Lung microvascular endothelial cell (primary cell): ENCODE results near the gene SP3. TPM values are rescaled to one million over a fixed set of nuclear protein-coding genes. Genes with fewer than 3 reads are reported as not detected.

Experiments used
- DNase-seq, 2 donors: peaks; one replicate each; pipeline versions ENCODE4 v3.0.0 to v3.0.0-alpha.2; 2010; ENCODE audit warnings: low read depth in 2 of 2
- total RNA-seq: library from RNA; depleted of rRNA; stranded (reverse); fragments of >200 nt; gene quantifications from 2 replicates; pipeline ENCODE4 v1.2.1, GENCODE V29; 2014

The SP3 gene
- total RNA-seq = 51.6 and 70.6 TPM in 2 replicates

DNA sequence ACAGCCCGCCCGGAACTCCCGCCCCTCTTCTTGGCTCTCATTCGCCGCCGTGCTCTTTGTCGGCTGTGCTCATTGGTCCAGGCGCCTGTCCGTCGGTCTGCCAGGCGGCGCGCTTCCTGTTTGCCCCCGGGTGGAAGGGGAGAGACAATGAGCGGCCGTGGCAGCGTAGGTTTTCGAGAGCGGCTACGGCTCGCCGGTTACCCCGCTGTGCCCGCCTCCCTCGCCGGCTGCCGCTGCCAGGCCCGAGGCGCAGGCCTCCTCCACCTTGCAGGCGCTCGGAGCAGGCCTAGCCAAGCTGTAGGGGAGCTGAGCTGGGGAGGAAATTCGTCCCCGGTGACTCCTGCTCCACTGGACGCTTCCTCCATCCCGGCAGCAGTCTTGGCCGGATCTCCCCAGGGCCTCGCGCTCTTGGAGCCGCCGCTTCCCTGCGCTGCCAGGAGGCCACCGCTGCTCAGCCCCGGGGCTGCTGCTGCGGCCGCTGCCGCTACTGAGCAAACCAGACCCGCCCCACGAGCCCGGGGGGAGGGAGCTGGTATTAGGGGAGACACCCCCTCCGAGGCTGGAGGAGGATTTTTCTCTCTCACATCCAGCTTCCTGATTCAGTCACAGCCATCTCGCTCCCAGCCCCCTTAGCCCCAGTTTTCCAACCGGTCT is at the start of gene SP3:
Gene SP3 (minus strand): TSS at position 2 of the 654 bp plus-strand sequence. CDS start 202 bp downstream, outside the sequence.
- DNase-seq = peak; percentile 99

GRCh38 chr2:174014699-174015070 is 49.5 kb upstream of the SP3 start:
- DNase-seq = peak in 1 of 2 donors; percentile 14

- no peak for DNase-seq
These were observed 49.0 kb upstream of the SP3 start for GRCh38 chr2:174014011-174014698.

DNA sequence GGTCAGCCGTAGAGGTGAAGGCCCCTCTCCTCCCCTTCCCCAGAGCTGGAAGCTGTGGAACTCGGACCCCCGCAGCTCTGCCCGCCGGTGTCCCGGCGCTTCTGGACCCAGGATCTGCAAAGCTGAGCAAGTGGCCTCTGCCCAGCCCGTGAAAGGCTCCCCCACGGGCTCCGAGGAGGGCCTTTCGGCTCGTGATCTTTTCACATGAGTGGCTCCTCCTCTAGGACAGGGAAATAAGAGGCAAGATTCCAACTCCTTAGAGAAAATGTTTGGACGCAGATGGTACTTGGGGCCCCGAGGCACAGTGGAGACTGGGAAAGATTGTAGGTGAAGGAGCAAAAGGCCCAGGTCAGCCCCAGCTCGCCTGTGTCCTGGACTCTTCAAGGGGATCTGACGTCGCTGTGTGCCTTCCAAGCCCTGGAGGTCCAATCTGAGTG is 48.2 kb upstream of the SP3 start:
- DNase-seq = no peak

DNA sequence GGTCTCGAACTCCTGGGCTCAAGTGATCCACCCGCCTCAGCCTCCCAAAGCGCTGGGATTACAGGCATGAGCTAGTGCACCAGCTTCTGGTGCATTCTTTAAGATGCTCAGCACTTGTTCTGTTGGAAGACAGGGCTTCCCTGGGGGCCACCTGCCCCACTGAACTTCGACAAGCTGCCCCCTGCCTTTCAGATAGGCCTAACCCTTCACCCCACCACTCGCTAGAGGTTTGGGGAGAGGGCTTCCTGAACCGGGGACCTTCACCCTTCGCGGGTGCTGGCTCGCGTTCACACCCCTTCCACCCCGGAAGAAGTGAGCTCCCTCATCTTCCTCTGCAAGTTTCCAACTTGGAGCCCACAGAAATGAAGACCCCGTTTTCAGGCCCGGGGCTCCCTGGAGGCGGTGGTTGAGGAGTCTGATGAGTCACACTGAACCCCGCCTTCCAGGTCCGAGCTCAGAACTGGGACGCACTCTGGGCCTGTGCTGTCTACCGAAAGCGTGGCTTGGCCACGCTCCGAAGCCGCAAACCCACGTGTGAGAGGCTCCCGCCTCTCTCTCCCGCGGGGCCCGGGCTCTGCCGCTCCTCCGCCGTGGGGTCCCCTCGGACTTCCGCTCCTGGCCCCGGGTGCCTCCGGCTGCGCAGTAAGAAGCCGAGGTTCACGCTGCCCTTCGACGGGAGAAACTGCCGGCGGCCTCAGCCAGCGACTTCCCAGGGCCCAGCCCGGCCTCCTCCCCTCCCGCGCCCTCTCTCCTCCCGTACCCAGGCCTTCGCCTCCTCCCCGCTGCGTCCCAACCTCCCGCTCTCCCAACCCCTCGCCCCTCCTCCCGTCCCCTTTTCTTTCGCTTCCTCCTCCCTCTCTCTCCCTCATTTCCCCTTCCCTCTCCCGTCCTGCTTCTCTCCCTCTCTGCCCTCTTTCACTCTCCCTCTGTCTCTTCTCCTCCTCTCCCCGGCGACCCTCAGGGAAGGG is 47.5 kb upstream of the SP3 start:
- peak; percentile 21 to 31 for DNase-seq

DNA sequence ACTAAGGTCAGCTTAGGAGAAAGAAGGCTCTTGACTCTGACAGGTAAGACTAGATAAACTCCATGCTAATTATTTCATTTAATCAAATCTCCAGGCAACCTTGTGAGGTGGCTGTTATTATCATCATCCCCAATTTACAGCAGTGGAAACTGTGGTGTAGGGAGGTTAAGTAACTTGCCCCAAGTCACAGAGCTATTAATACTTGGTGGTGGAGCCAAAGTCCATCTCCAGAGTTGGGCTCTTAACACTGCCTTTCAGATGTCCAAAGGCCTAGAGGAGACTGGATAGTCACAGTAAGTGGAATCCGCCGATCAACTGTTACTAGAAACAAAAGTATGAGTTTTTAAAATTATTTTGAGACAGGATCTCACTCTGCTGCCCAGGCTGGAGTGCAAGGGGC is 46.6 kb upstream of the SP3 start:
- no peak for DNase-seq

DNA sequence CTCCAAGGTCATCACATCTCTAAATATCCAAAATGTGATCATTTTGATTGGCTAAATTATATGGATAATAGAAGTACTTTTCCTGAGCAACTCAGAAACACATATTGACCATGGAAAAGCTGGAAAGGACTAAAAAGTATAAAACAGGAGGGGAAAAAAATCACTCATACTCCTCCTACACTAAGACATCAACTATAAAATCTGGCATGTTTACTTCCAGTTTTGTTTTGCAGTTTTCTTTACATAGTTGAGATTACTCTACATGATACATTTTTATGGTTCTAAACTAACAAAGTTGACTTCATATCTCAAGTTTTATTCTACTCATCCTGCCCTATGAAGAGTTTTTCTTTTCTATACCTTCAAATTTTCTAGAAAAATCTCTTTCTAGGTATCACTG is 46.0 kb upstream of the SP3 start:
- DNase-seq = no peak

- DNase-seq = no peak
These were observed 44.5 kb upstream of the SP3 start for GRCh38 chr2:174009488-174010223.

GRCh38 chr2:174008720-174009119 is 43.5 kb upstream of the SP3 start:
- no peak for DNase-seq

DNA sequence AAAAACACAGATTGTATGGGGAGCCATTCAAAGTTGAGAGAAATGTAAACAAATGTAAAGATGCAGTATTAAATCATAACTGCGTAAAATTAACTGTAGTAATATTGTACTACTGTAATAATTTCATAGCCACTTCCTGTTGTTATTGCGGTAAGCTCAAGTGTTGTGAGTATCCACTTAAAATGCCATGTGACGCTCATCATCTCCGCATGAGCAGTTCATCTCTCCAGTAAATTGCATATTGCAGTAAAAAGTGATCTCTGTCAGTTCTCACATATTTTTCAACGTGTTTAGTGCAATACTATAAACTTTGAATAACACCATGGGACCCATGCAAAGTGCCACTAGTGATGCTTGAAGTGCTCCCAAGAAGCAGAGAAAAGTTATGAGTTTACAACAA is 41.8 kb upstream of the SP3 start:
- DNase-seq = no peak

DNA sequence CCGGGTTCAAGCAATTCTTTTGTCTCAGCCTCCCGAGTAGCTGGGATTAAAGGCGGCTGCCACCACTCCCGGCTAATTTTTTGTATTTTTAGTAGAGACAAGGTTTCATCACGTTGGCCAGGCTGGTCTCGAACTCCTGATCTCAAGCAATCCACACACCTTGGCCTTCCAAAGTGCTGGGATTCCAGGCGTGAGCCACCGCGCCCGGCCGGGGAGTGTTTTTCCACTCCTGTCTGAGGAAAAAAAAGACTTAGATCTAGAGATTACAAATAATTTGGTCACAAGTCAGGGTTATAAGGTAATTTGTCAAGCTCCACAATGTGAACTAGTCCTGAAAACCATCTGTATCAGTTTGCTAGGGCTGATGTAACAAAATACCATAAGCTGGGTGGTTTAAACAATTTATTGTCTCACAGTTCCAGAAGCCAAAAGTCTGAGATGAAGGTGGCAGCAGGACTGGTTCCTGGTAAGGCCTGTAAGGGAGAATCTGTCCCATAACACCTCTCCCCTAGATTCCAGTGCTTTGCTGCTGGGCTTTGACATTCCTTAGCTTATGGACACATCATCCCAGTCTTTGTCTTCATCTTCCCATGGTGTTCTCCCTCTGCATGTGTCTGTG is 40.7 kb upstream of the SP3 start:
- no peak for DNase-seq

DNA sequence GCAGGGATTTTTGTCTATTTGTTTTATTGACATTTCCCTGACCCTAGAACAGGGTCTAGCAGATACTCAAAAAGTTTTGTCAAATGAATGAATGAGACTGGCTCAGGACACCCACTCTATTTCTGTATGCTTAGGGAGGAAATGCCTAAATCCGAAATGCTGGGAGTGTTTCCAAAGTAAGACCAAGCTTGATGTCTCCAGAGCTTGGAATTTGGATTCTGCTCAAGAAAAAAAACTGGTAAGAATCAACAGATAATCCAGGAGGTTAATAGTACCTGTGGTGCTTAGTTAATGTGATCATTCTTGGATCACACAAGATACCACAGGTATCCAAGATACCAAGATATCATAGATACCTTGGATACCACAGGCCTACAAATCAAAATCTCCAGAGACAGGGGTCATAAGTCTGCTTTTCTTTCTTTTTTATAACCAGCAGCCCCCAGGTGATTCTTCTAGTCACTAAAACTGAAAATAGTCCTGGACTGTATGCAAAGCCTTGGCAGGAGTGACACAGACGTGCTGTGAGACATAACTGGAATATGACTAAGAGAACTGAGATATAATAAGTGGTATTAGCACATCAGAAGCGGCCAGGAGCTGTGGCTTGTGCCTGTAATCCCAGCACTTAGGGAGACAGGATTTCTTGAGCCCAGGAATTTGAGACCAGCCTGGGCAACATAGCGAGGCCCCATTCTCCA is 39.9 kb upstream of the SP3 start:
- no peak for DNase-seq

- DNase-seq = peak in 1 of 2 donors; percentile 28
These were observed 38.8 kb upstream of the SP3 start for GRCh38 chr2:174003720-174004695.

DNA sequence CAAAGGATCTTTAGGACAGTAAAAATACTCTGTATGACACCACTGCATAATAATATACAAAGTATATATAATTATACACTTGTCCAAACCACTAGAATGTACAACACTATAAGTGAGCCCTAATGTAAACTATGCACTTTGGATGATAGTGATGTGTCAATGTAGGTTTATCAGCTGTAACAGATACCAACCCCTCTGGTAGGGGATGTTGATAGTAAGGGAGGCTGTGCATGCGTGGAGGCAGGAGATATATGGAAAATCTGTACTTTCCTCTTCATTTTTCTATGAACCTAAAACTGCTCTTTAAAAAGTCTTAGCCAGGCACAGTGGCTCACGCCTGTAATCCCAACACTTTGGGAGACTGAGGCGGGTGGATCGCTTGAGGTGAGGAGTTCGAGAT is 37.5 kb upstream of the SP3 start:
- DNase-seq = no peak

GRCh38 chr2:174001107-174001506 is 35.9 kb upstream of the SP3 start:
- no peak for DNase-seq

- DNase-seq = no peak
These were observed 34.6 kb upstream of the SP3 start for GRCh38 chr2:173999724-174000123.

DNA sequence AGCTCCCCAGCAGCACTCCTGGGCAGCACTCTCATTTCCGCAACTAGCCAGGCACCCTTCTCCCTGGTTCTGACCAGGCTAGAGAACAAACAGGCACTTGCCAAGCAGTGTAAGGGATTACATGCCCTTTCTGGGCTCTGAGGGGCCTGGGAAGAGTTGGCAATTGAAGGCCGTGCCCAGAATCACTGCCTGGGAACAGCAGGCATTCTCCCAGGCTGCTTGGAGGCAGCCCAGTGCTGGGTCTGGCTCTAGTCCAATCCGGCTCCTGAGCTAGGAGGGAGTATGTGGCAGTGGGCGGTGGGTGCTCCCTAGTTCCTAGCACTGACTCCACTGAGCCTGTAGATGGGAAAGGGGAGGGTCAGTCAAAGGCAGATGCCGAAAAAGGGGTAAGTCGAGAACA is 34.1 kb upstream of the SP3 start:
- DNase-seq = no peak

GRCh38 chr2:173998386-173998785 is 33.2 kb upstream of the SP3 start:
- DNase-seq = peak in 1 of 2 donors; percentile 8

DNA sequence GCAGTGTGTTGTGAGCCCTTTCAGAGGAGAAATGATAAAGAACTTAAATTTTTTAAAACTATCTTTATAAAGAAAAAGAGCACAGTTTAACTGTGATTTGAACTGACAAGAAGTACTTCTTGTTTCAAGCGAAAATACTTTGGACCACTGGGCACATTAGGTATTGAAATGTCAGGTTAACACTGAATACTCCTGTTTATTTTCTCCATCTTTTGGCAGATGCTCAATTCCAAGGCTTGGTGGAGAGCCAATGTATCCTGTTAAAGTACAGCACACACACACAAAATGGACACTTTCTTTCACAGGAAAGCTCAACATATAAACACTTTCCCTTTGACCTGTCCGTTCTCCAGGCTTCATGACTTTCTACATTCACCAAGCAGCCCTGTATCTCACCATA is 32.6 kb upstream of the SP3 start:
- peak in 1 of 2 donors; percentile 59 for DNase-seq
